Subcutaneous abdominal adipose tissue (tissue), 5 donors: ENCODE measurements around the gene UBA52.
"Not testable (repeated sequence)": the region's sequence is repeated elsewhere in the genome, so short reads cannot be mapped to it uniquely, and the experiment has no call there.

ENCODE experiments used
- H3K27ac ChIP-seq: one replicate; pipeline ENCODE4 v1.7.0; 2013; ENCODE audit warnings: low read depth, mild to moderate bottlenecking, inconsistent platforms, low read length, moderate library complexity
- H3K27me3 ChIP-seq, 5 donors: one replicate each; pipeline ENCODE4 v1.7.0; 2013; ENCODE audit warnings: low read length in 5 of 5, inconsistent platforms in 1 of 5; ENCODE audit not compliant: control insufficient read depth in 5 of 5, insufficient read depth in 4 of 5
- H3K36me3 ChIP-seq, 5 donors: one replicate each; pipeline ENCODE4 v1.7.0; 2013; ENCODE audit warnings: low read length in 5 of 5; ENCODE audit not compliant: control insufficient read depth in 5 of 5, insufficient read depth in 5 of 5
- H3K4me1 ChIP-seq, 5 donors: one replicate each; pipeline ENCODE4 v1.7.0; 2013; ENCODE audit warnings: low read length in 5 of 5, mild to moderate bottlenecking in 3 of 5, moderate library complexity in 1 of 5; ENCODE audit not compliant: control insufficient read depth in 5 of 5, insufficient read depth in 5 of 5
- H3K4me3 ChIP-seq, 5 donors: one replicate each; pipeline ENCODE4 v1.7.0; 2013; ENCODE audit warnings: low read length in 5 of 5, low read depth in 1 of 5
- H3K9ac ChIP-seq, 5 donors: one replicate each; pipeline ENCODE4 v1.7.0; 2013; ENCODE audit warnings: low read length in 5 of 5, mild to moderate bottlenecking in 4 of 5, moderate library complexity in 3 of 5
- H3K9me3 ChIP-seq, 5 donors: one replicate each; pipeline ENCODE4 v1.7.0; 2013; ENCODE audit warnings: low read length in 5 of 5; ENCODE audit not compliant: control insufficient read depth in 5 of 5
- donor health status: healthy.
- donor health status: healthy.
- donor health status: healthy.
- donor health status: healthy.
- donor health status: healthy.

Gene UBA52

GRCh38 chr19:18571564-18572344, at the start of gene UBA52:
TSS of gene UBA52 (plus strand) at chr19:18571857. CDS start at chr19:18573301, 1,444 bp downstream.
- Histone ChIP-seq H3K27me3 (no peaks in the 10 kb centered on the region), H3K4me3 (peak within 1 kb of the TSS; percentile 69 to 95 (median 90)), H3K9me3 (no peaks in the 10 kb centered on the region), H3K27ac (peak within 1 kb of the TSS; percentile 89), H3K36me3 (peaks cover 0 to 69% (median 62%) of the 10 kb centered on the region in 5 donors), H3K9ac (peak within 1 kb of the TSS; percentile 87 to 98 (median 96)), H3K4me1 (peaks cover 9 to 23% (median 21%) of the 10 kb centered on the region in 5 donors)

GRCh38 chr19:18522124-18522861, 49.4 kb upstream of the UBA52 start:
- peaks cover 3 to 34% (median 29%) of the 10 kb centered on the region in 5 donors for H3K4me1 ChIP-seq
- no peaks in the 10 kb centered on the region for H3K27me3 ChIP-seq
- H3K9ac ChIP-seq = peak overlapping the region in 1 of 5 donors; percentile 98
- peak overlapping the region in 4 of 5 donors; percentile 94 to 100 (median 96) for H3K4me3 ChIP-seq
- H3K36me3 ChIP-seq = no peaks in the 10 kb centered on the region
- H3K27ac ChIP-seq = peak overlapping the region; percentile 95
- no peaks in the 10 kb centered on the region for H3K9me3 ChIP-seq

DNA sequence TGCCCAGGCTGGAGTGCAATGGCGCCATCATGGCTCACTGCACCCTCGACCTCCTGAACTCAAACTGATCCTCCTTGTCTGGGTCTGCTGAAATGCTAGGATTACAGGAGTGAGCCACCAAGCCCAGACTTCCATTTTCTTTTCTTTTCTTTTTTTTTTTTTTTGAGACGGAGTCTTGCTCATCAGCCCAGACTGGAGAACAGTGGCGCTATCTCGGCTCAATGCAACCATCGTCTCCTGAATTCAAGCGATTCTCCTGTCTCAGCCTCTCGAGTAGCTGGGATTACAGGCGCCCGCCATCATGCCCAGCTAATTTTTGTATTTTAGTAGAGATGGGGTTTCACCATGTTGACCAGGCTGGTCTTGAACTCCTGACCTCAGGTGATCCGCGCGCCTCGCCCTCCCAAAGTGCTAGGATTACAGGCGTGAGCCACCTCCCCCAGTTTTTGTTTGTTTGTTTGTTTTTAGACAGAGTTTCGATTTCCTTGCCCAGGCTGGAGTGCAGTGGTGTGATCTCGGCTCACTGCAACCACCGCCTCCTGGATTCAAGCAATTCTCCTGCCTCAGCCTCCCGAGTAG, 48.7 kb upstream of the UBA52 start:
- H3K4me1 ChIP-seq = peaks cover 3 to 37% (median 29%) of the 10 kb centered on the region in 5 donors
- not testable (repeated sequence) for H3K27me3 ChIP-seq, H3K36me3 ChIP-seq, H3K9ac ChIP-seq, H3K9me3 ChIP-seq, H3K27ac ChIP-seq
- peak overlapping the region in 3 of 5 donors; percentile 23 to 33 (median 30) for H3K4me3 ChIP-seq

- Histone ChIP-seq H3K4me3 (no peak overlapping the region), H3K4me1 (peaks cover 3 to 33% (median 27%) of the 10 kb centered on the region in 5 donors), H3K27ac (no peak overlapping the region), H3K9ac (no peak overlapping the region), H3K36me3 (no peaks in the 10 kb centered on the region), H3K9me3 (no peaks in the 10 kb centered on the region), H3K27me3 (no peaks in the 10 kb centered on the region)
Measured at GRCh38 chr19:18523841-18524240, 47.8 kb upstream of the UBA52 start.

- no peak overlapping the region for H3K27ac ChIP-seq
- H3K9me3 ChIP-seq = no peaks in the 10 kb centered on the region
Measured at GRCh38 chr19:18526316-18526715, 45.3 kb upstream of the UBA52 start.

DNA sequence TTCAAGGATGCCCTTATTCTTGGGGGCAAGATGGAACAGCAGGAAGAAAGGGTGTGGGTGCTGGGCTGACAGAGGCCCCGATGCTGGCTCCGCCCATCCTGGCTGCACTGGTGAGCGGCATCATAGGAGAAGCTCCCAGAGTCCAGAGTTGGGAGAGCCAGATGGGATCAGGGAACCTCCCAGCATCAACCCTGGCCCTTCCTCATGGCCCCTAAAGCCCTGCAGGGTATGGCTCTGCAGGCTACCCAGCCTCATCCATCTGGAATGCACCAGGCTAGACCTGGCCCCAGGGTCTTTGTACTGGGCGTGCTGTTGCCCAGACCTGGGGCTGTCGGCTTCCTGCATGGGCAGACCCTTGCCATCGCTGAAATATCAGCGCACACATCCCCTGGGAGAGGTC, 41.9 kb upstream of the UBA52 start:
- Histone ChIP-seq H3K36me3 (peaks cover 0 to 26% (median 23%) of the 10 kb centered on the region in 5 donors), H3K27me3 (no peaks in the 10 kb centered on the region), H3K27ac (no peak overlapping the region), H3K9me3 (no peaks in the 10 kb centered on the region), H3K4me1 (peaks cover 0 to 9% (median 0%) of the 10 kb centered on the region in 5 donors), H3K4me3 (no peak overlapping the region), H3K9ac (no peak overlapping the region)

More at GRCh38 chr19:18526316-18526715, 45.3 kb upstream of the UBA52 start:
- Histone ChIP-seq H3K27me3 (no peaks in the 10 kb centered on the region), H3K36me3 (peaks cover 0 to 2% (median 2%) of the 10 kb centered on the region in 5 donors), H3K4me3 (no peak overlapping the region), H3K9ac (no peak overlapping the region), H3K4me1 (peaks cover 0 to 13% (median 5%) of the 10 kb centered on the region in 5 donors)

- Histone ChIP-seq H3K4me3 (no peak overlapping the region), H3K9ac (no peak overlapping the region), H3K27ac (no peak overlapping the region), H3K4me1 (peaks cover 0 to 7% (median 0%) of the 10 kb centered on the region in 5 donors), H3K27me3 (no peaks in the 10 kb centered on the region), H3K9me3 (no peaks in the 10 kb centered on the region), H3K36me3 (peaks cover 0 to 40% (median 34%) of the 10 kb centered on the region in 5 donors)
Measured at GRCh38 chr19:18531485-18531884, 40.2 kb upstream of the UBA52 start.

- no peaks in the 10 kb centered on the region for H3K9me3 ChIP-seq
- H3K27me3 ChIP-seq = no peaks in the 10 kb centered on the region
- H3K4me3 ChIP-seq = no peak overlapping the region
- peaks cover 0 to 2% (median 0%) of the 10 kb centered on the region in 5 donors for H3K4me1 ChIP-seq
- no peak overlapping the region for H3K9ac ChIP-seq
- H3K36me3 ChIP-seq = peaks cover 0 to 48% (median 42%) of the 10 kb centered on the region in 5 donors
- H3K27ac ChIP-seq = no peak overlapping the region
Measured at GRCh38 chr19:18532168-18532890, 39.3 kb upstream of the UBA52 start.

- Histone ChIP-seq H3K9me3 (no peaks in the 10 kb centered on the region), H3K4me3 (no peak overlapping the region), H3K36me3 (peaks cover 0 to 56% (median 47%) of the 10 kb centered on the region in 5 donors), H3K27ac (no peak overlapping the region), H3K27me3 (no peaks in the 10 kb centered on the region), H3K9ac (no peak overlapping the region), H3K4me1 (no peaks in the 10 kb centered on the region)
Measured at GRCh38 chr19:18533058-18533457, 38.6 kb upstream of the UBA52 start.
